ENCODE results near the gene IGSF3. TPM values are rescaled to one million over a fixed set of nuclear protein-coding genes. Genes with fewer than 3 reads are reported as not detected.
"Not testable (repeated sequence)": the region's sequence is repeated elsewhere in the genome, so short reads cannot be mapped to it uniquely, and the experiment has no call there.

Gene IGSF3
- total RNA-seq, 4 donors from 2014 or later, result 1.2 to 3.9 (median 3.2) TPM

GRCh38 chr1:116567790-116568661, 99.5 kb downstream of the IGSF3 start:
- no peaks in the 10 kb centered on the region for H3K27me3 ChIP-seq
- no peak for DNase-seq (ENCODE audit: low spot score in 2 of 2)
- peaks cover 0 to 12% (median 0%) of the 10 kb centered on the region in 4 donors for H3K9me3 ChIP-seq
- peaks cover 0 to 18% (median 3%) of the 10 kb centered on the region in 4 donors for H3K4me1 ChIP-seq
- H3K36me3 ChIP-seq, result peaks cover 0 to 14% (median 0%) of the 10 kb centered on the region in 3 donors
- no peak overlapping the region for H3K4me3 ChIP-seq
- 74 to 80% methylated on average over 4 of the region's 4 CpGs for WGBS, 2 donors
- no peak overlapping the region for H3K27ac ChIP-seq
- TF ChIP-seq EP300 (IDR thresholded peaks at IDR 0.05), result no peak
- no peak for TF ChIP-seq POLR2A (IDR thresholded peaks at IDR 0.05)
- TF ChIP-seq CTCF (IDR thresholded peaks at IDR 0.05), result no peak

GRCh38 chr1:116565222-116565621, 102.3 kb downstream of the IGSF3 start:
- no peak overlapping the region for H3K27ac ChIP-seq
- no peaks in the 10 kb centered on the region for H3K27me3 ChIP-seq
- no peak for DNase-seq (ENCODE audit: low spot score in 2 of 2)
- peaks cover 0 to 11% (median 0%) of the 10 kb centered on the region in 4 donors for H3K4me1 ChIP-seq
- peaks cover 0 to 12% (median 0%) of the 10 kb centered on the region in 4 donors for H3K9me3 ChIP-seq
- TF ChIP-seq POLR2A (IDR thresholded peaks at IDR 0.05), result no peak
- TF ChIP-seq EP300 (IDR thresholded peaks at IDR 0.05), result no peak
- no peak for TF ChIP-seq CTCF (IDR thresholded peaks at IDR 0.05)
- peaks cover 0 to 19% (median 0%) of the 10 kb centered on the region in 3 donors for H3K36me3 ChIP-seq
- no peak overlapping the region for H3K4me3 ChIP-seq
- 87 to 95% methylated on average over 1 of the region's 1 CpG for WGBS, 2 donors

- Histone ChIP-seq H3K9me3 (peaks cover 0 to 12% (median 0%) of the 10 kb centered on the region in 4 donors), H3K27me3 (no peaks in the 10 kb centered on the region), H3K36me3 (peaks cover 0 to 19% (median 0%) of the 10 kb centered on the region in 3 donors), H3K27ac (no peak overlapping the region), H3K4me3 (no peak overlapping the region), H3K4me1 (peaks cover 0 to 5% (median 0%) of the 10 kb centered on the region in 4 donors)
- 89 to 96% methylated on average over 1 of the region's 1 CpG for WGBS, 2 donors
- TF ChIP-seq CTCF (IDR thresholded peaks at IDR 0.05) (no peak), EP300 (IDR thresholded peaks at IDR 0.05) (no peak), POLR2A (IDR thresholded peaks at IDR 0.05) (no peak)
- no peak for DNase-seq (ENCODE audit: low spot score in 2 of 2)
Observed at GRCh38 chr1:116564426-116564825, 103.1 kb downstream of the IGSF3 start.

GRCh38 chr1:116562465-116562864, 105.1 kb downstream of the IGSF3 start:
- H3K27ac ChIP-seq, result not testable (repeated sequence)
- 92% methylated on average over 4 of the region's 4 CpGs for WGBS, 2 donors

GRCh38 chr1:116561563-116561962, 106.0 kb downstream of the IGSF3 start:
- Histone ChIP-seq H3K4me3 (no peak overlapping the region), H3K4me1 (no peaks in the 10 kb centered on the region), H3K27me3 (no peaks in the 10 kb centered on the region), H3K9me3 (peaks cover 0 to 12% (median 0%) of the 10 kb centered on the region in 4 donors), H3K27ac (no peak overlapping the region), H3K36me3 (peaks cover 0 to 19% (median 0%) of the 10 kb centered on the region in 3 donors)
- TF ChIP-seq POLR2A (IDR thresholded peaks at IDR 0.05) (no peak), EP300 (IDR thresholded peaks at IDR 0.05) (no peak), CTCF (IDR thresholded peaks at IDR 0.05) (no peak)
- no peak for DNase-seq (ENCODE audit: low spot score in 2 of 2)

More at GRCh38 chr1:116562465-116562864, 105.1 kb downstream of the IGSF3 start:
- not testable (repeated sequence) for H3K4me3 ChIP-seq; DNase-seq (ENCODE audit: low spot score in 2 of 2); H3K27me3 ChIP-seq; H3K4me1 ChIP-seq
- H3K9me3 ChIP-seq, result peaks cover 0 to 12% (median 0%) of the 10 kb centered on the region in 4 donors
- peaks cover 0 to 19% (median 0%) of the 10 kb centered on the region in 3 donors for H3K36me3 ChIP-seq
